Measurements from ENCODE around the gene AKAP6.

AKAP6 gene

DNA sequence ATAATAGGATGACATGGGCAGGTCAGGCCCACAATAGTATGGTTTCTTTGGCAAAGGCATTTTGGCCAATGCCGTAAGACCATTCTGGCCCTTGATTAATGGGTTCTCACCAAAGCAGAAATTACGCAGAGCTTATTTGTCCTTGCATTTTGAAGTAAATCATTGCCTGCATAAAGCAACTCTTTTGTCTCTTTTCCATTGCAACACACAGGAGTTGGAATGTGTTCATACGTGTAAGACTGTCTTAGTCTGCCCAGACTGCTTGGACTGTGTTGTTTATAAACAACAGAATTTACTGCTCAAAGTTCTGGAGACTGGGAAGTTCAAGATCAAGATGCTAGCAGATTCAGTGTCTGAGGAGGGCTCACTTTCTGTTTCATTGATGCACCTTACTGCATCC, 506.8 kb downstream of the AKAP6 start:
- no peak for FAIRE-seq

DNA sequence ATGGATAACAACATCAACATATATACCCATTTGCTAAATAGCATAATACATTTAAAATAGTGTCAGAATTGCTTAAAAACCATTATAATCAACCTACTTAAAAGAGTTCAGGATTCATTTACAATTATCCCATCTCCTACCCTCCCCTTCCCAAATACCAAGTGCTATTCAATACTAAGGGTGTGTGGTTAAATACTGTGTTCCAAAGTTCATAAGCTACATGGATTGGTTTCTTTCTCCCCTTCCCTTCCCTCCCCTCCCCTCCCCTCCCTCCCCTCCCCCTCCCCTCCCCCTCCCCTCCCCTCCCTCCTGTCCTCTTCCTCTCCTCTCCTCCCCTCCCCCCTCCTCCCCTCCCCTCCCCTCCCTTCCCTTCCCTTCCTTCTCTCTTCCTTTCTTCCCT, 512.6 kb downstream of the AKAP6 start:
- TF ChIP-seq, protein P1, sequence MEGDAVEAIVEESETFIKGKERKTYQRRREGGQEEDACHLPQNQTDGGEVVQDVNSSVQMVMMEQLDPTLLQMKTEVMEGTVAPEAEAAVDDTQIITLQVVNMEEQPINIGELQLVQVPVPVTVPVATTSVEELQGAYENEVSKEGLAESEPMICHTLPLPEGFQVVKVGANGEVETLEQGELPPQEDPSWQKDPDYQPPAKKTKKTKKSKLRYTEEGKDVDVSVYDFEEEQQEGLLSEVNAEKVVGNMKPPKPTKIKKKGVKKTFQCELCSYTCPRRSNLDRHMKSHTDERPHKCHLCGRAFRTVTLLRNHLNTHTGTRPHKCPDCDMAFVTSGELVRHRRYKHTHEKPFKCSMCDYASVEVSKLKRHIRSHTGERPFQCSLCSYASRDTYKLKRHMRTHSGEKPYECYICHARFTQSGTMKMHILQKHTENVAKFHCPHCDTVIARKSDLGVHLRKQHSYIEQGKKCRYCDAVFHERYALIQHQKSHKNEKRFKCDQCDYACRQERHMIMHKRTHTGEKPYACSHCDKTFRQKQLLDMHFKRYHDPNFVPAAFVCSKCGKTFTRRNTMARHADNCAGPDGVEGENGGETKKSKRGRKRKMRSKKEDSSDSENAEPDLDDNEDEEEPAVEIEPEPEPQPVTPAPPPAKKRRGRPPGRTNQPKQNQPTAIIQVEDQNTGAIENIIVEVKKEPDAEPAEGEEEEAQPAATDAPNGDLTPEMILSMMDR (IDR thresholded peaks at IDR 0.05; ENCODE audit: insufficient read depth, missing control alignments) = no peak
- DNase-seq (ENCODE audit: insufficient read length, low spot score) (no peak), FAIRE-seq (no peak)

More for the DNA sequence above, 506.8 kb downstream of the AKAP6 start:
- no peak for DNase-seq (ENCODE audit: insufficient read length, low spot score)
- TF ChIP-seq, protein P1 (IDR thresholded peaks at IDR 0.05; ENCODE audit: insufficient read depth, missing control alignments) = no peak

- TF ChIP-seq, protein P1 (IDR thresholded peaks at IDR 0.05; ENCODE audit: insufficient read depth, missing control alignments) = no peak
- DNase-seq (ENCODE audit: insufficient read length, low spot score) (no peak), FAIRE-seq (no peak)
Observed at GRCh38 chr14:32846821-32847365, 517.8 kb downstream of the AKAP6 start.

DNA sequence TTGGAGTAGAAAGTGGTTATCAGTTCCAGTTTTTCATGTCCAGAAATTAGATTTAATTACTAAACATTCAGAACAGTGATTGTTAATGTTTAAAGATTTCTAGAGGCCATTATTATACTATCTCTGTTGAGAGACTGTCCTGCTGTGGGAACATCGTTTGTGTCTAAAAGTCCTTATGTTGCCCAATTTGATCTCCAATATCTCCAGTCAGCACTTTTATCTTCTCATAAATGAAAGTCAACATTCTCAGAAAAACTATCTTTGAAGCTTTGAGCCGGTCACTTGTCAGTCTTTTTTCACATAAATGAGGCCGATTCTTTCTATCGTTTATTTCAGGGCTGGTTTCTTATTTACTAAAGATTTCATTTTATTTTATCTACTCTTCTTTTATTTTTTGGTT, 518.8 kb downstream of the AKAP6 start:
- FAIRE-seq (no peak), DNase-seq (ENCODE audit: insufficient read length, low spot score) (no peak)

DNA sequence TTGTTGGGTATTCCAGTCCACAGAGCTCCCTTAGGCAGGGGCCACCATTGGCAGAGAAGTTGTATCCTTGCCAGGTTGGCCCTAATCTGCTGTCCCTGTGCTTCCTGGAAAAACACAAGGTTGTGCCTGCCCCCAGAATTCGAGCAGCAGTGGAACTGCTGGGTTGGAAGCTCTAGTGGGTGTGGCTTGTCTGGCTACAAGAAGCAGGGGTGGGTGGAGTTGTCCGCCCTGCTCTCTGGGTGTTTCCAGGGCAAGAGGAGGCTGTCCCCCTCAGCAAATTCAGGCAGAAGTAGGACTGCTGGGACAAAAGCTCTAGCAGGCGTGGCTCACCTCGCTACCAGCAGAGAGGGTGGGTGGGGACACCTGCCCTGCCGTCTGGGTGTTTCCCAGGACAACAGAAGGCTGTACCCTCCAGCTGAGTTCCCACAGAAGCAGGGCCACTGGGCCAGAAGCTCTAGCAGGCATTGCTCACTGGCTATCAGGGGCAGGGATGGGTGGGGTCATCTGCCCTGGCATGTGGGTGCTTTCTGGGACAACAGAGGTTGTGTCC, 536.8 kb downstream of the AKAP6 start:
- DNase-seq (ENCODE audit: insufficient read length, low spot score) (no peak), FAIRE-seq (no peak)
- TF ChIP-seq, protein P1 (IDR thresholded peaks at IDR 0.05; ENCODE audit: insufficient read depth, missing control alignments) = no peak

More for the DNA sequence above, 518.8 kb downstream of the AKAP6 start:
- TF ChIP-seq, protein P1 (IDR thresholded peaks at IDR 0.05; ENCODE audit: insufficient read depth, missing control alignments) = no peak

DNA sequence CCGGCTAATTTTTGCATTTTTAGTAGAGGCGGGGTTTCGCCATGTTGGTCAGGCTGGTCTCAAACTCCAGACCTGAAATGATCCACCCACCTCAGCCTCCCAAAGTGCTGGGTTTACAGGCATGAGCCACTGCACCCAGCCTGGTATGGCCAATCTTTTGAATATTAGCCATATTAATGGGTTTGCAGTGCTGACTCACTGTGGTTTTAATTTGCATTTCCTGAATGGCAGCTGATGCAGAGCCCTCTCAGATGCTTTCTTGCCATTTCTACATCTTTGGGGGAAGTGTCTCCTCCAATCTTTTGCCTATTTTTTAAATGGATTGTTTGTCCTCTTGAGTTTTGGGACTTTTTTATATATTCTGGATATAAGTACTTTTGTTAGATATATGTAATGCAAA, 554.1 kb downstream of the AKAP6 start:
- no peak for DNase-seq (ENCODE audit: insufficient read length, low spot score)
- TF ChIP-seq, protein P1 (IDR thresholded peaks at IDR 0.05; ENCODE audit: insufficient read depth, missing control alignments) = no peak
- no peak for FAIRE-seq

Data from D721Med (cell line).